SK-N-SH (cell line): Measurements from ENCODE around the gene PPIL4. TPM values are rescaled to one million over a fixed set of nuclear protein-coding genes. Genes with fewer than 3 reads are reported as not detected.

Experiments used
- CTCF ChIA-PET: fragments of 300-600, 350-600 bp; formaldehyde crosslinking; extraction: SDS; loops from one replicate; lab custom pipeline; 2021; lab: Yijun Ruan, JAX
- POLR2A ChIA-PET: fragments of 350-600 bp; sonication (Branson Sonifier 250); formaldehyde crosslinking; extraction: SDS; loops from one replicate; lab custom pipeline; 2020; ENCODE audit warnings: antibody characterized with exemption, inconsistent platforms; lab: Yijun Ruan, JAX
- DNase-seq: peaks from one replicate; pipeline ENCODE4 v3.0.0; 2012
- H2AFZ ChIP-seq: fragments of 200-600 bp; sonication (generic); 2 replicates; pipeline ENCODE4 v1.8.1; 2016; ENCODE audit warnings: antibody characterized with exemption, mild to moderate bottlenecking, low read depth
- H3F3A ChIP-seq: fragments of 200-600 bp; sonication (generic); replicated peaks from 2 replicates; pipeline ENCODE3; 2016; ENCODE audit warnings: antibody characterized with exemption, mild to moderate bottlenecking; ENCODE audit not compliant: insufficient read depth
- H3K27ac ChIP-seq, 2 experiments: fragments of 200-500 bp in 1 of 2; fragments of 200-600 bp in 1 of 2; sonication (Bioruptor generic) in 1 of 2; sonication (generic), shearing (Covaris generic) in 1 of 2; 2 replicates each; pipeline versions ENCODE4 v1.5.1 to v1.6.1; 2014 to 2016; ENCODE audit warnings: low read depth in 2 of 2, inconsistent platforms in 1 of 2, low read length in 1 of 2, mild to moderate bottlenecking in 1 of 2, mixed read lengths in 1 of 2
- H3K27me3 ChIP-seq: fragments of 200-600 bp; sonication (generic), shearing (Covaris generic); 2 replicates; pipeline ENCODE4 v1.6.1; 2016; ENCODE audit warnings: mixed run types; ENCODE audit not compliant: insufficient read depth
- H3K36me3 ChIP-seq, 2 experiments: fragments of 200-500 bp in 1 of 2; fragments of 200-600 bp in 1 of 2; sonication (Bioruptor generic) in 1 of 2; sonication (generic) in 1 of 2; replicated peaks in 1 of 2; 2 replicates each; pipeline versions ENCODE3 to v1.5.1; 2014 to 2016; ENCODE audit warnings: low read length in 1 of 2, mild to moderate bottlenecking in 1 of 2; ENCODE audit not compliant: insufficient read depth in 2 of 2, control insufficient read depth in 1 of 2
- H3K4me1 ChIP-seq, 2 experiments: fragments of 200-500 bp in 1 of 2; fragments of 200-600 bp in 1 of 2; sonication (Bioruptor generic) in 1 of 2; sonication (generic), shearing (Covaris generic) in 1 of 2; 2 replicates each; pipeline versions ENCODE4 v1.5.1 to v1.6.1; 2014 to 2016; ENCODE audit warnings: low read depth in 1 of 2, low read length in 1 of 2, mixed run types in 1 of 2; ENCODE audit not compliant: insufficient read depth in 2 of 2, control insufficient read depth in 1 of 2
- H3K4me2 ChIP-seq: fragments of 200-600 bp; sonication (generic), shearing (Covaris generic); 2 replicates; pipeline ENCODE4 v1.6.1; 2017; ENCODE audit warnings: mixed run types
- H3K4me3 ChIP-seq, 2 experiments: fragments of 200-500 bp in 1 of 2; fragments of 200-600 bp in 1 of 2; sonication (Bioruptor generic) in 1 of 2; sonication (generic), shearing (Covaris generic) in 1 of 2; 2 replicates each; pipeline versions ENCODE4 v1.5.1 to v1.8.1; 2014 to 2016; ENCODE audit warnings: low read depth in 2 of 2, inconsistent platforms in 1 of 2, low read length in 1 of 2, mild to moderate bottlenecking in 1 of 2, mixed read lengths in 1 of 2, moderate library complexity in 1 of 2
- H3K79me2 ChIP-seq: fragments of 200-600 bp; sonication (generic); 2 replicates; pipeline ENCODE4 v1.8.1; 2017; ENCODE audit warnings: mild to moderate bottlenecking; ENCODE audit not compliant: insufficient read depth
- H3K9ac ChIP-seq: fragments of 200-600 bp; sonication (generic); 2 replicates; pipeline ENCODE4 v1.6.1; 2017; ENCODE audit warnings: mixed run types
- H3K9me2 ChIP-seq: fragments of 200-600 bp; sonication (generic); 2 replicates; pipeline ENCODE4 v1.6.1; 2017; ENCODE audit warnings: mixed run types
- H3K9me3 ChIP-seq: fragments of 200-600 bp; sonication (generic); 2 replicates; pipeline ENCODE4 v1.6.1; 2017; ENCODE audit warnings: mixed run types, mild to moderate bottlenecking, moderate library complexity
- H4K20me1 ChIP-seq: fragments of 200-600 bp; sonication (generic); 2 replicates; pipeline ENCODE4 v1.6.1; 2017; ENCODE audit warnings: mild to moderate bottlenecking, mixed run types; ENCODE audit not compliant: insufficient read depth
- CHD2 ChIP-seq: fragments of 150-350 bp; IDR thresholded peaks from 2 replicates; pipeline ENCODE4 v1.6.1; 2018; ENCODE audit warnings: low read length; ENCODE audit not compliant: partially characterized antibody
- ELF1 ChIP-seq: IDR thresholded peaks from 2 replicates; pipeline ENCODE4 v1.4.0; 2012
- FOSL2 ChIP-seq: IDR thresholded peaks from 2 replicates; pipeline ENCODE4 v1.4.0; 2012; ENCODE audit warnings: low read depth, mild to moderate bottlenecking, moderate library complexity, borderline replicate concordance
- FOXJ3 ChIP-seq: sonication (generic); formaldehyde crosslinking; IDR thresholded peaks from 2 replicates; pipeline ENCODE4 v1.5.1; 2020; ENCODE audit warnings: mild to moderate bottlenecking, missing genetic modification reagents
- MEF2A ChIP-seq: IDR thresholded peaks from 2 replicates; pipeline ENCODE4 v1.4.0; 2012; ENCODE audit warnings: low read depth, borderline replicate concordance
- MXI1 ChIP-seq: IDR thresholded peaks from 2 replicates; pipeline ENCODE4 v1.6.1; 2012; ENCODE audit warnings: mild to moderate bottlenecking, low read depth, low read length, improper control_type of control experiment
- NRF1 ChIP-seq: IDR thresholded peaks from 2 replicates; pipeline ENCODE4 v1.6.1; 2012; ENCODE audit warnings: low read depth, mild to moderate bottlenecking, low read length
- PBX3 ChIP-seq: IDR thresholded peaks from 2 replicates; pipeline ENCODE4; 2012
- RCOR1 ChIP-seq: fragments of 150-350 bp; IDR thresholded peaks from 2 replicates; pipeline ENCODE4 v1.6.1; 2017; ENCODE audit warnings: antibody characterized with exemption, low read length
- SIN3A ChIP-seq: IDR thresholded peaks from 2 replicates; pipeline ENCODE4 v1.6.1; 2012; ENCODE audit warnings: low read depth, mild to moderate bottlenecking, low read length, moderate library complexity, borderline replicate concordance
- SMC3 ChIP-seq: IDR thresholded peaks from 2 replicates; pipeline ENCODE4 v1.6.1; 2012; ENCODE audit warnings: low read depth, low read length, improper control_type of control experiment
- TAF1 ChIP-seq: IDR thresholded peaks from 2 replicates; pipeline ENCODE4 v1.6.1; 2012; ENCODE audit warnings: low read depth, mild to moderate bottlenecking, low read length, moderate library complexity, borderline replicate concordance
- TCF12 ChIP-seq: IDR thresholded peaks from 2 replicates; pipeline ENCODE4 v1.4.0; 2012
- TEAD4 ChIP-seq: IDR thresholded peaks from 2 replicates; pipeline ENCODE4 v1.4.0; 2012; ENCODE audit warnings: mild to moderate bottlenecking, borderline replicate concordance; ENCODE audit not compliant: insufficient read depth
- WGBS: methylation state at CpG from one replicate; pipeline ENCODE4 v1.1.6; 2017; ENCODE audit warnings: low lambda C conversion rate; 5-methylcytosine and 5-hydroxymethylcytosine counted together
- polyA plus RNA-seq, 3 experiments: library from polyadenylated mRNA; depleted of rRNA; stranded (reverse); fragments of >200 nt; gene quantifications; 2 replicates each; pipeline ENCODE4 v1.2.3, GENCODE V29; 2012
- TF ChIP-seq, protein P1 (sequence below): IDR thresholded peaks from 2 replicates; pipeline ENCODE4 v1.4.0; 2012; ENCODE audit warnings: low read depth, borderline replicate concordance
- TF ChIP-seq, protein P2 (sequence below): IDR thresholded peaks from 2 replicates; pipeline ENCODE4 v1.4.0; 2012; ENCODE audit warnings: low read depth, borderline replicate concordance

The PPIL4 gene
- polyA plus RNA-seq, 1 of the 3 experiments (the other 2 are of a cell fraction): 3.3 TPM

GRCh38 chr6:149483849-149484655 lies 61.8 kb downstream of the PPIL4 start:
- H3K27me3 ChIP-seq: no peaks in the 10 kb centered on the region
- no peaks in the 10 kb centered on the region for H3F3A ChIP-seq
- DNase-seq: no peak
- TF ChIP-seq RCOR1 (no peak), MEF2A (no peak), MXI1 (no peak), SIN3A (no peak), TAF1 (no peak), FOXJ3 (CRISPR knock-in tag) (no peak), SMC3 (no peak), NRF1 (no peak), CHD2 (no peak), TCF12 (no peak), FOSL2 (no peak), TEAD4 (no peak), ELF1 (no peak), PBX3 (no peak)
- TF ChIP-seq, protein P1, sequence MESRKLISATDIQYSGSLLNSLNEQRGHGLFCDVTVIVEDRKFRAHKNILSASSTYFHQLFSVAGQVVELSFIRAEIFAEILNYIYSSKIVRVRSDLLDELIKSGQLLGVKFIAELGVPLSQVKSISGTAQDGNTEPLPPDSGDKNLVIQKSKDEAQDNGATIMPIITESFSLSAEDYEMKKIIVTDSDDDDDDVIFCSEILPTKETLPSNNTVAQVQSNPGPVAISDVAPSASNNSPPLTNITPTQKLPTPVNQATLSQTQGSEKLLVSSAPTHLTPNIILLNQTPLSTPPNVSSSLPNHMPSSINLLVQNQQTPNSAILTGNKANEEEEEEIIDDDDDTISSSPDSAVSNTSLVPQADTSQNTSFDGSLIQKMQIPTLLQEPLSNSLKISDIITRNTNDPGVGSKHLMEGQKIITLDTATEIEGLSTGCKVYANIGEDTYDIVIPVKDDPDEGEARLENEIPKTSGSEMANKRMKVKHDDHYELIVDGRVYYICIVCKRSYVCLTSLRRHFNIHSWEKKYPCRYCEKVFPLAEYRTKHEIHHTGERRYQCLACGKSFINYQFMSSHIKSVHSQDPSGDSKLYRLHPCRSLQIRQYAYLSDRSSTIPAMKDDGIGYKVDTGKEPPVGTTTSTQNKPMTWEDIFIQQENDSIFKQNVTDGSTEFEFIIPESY: no peak
- TF ChIP-seq, protein P2, sequence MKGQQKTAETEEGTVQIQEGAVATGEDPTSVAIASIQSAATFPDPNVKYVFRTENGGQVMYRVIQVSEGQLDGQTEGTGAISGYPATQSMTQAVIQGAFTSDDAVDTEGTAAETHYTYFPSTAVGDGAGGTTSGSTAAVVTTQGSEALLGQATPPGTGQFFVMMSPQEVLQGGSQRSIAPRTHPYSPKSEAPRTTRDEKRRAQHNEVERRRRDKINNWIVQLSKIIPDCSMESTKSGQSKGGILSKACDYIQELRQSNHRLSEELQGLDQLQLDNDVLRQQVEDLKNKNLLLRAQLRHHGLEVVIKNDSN: no peak
- TF ChIP-seq, all 33 proteins: peak for 0
- Histone ChIP-seq H3K4me2 (no peak overlapping the region), H3K36me3 (no peaks in the 10 kb centered on the region), H3K9me3 (no peaks in the 10 kb centered on the region), H3K9ac (no peak overlapping the region), H3K4me1 (peaks cover 0 to 6% of the 10 kb centered on the region in 2 experiments; a peak in 1 of 4 replicates), H3K79me2 (no peaks in the 10 kb centered on the region), H3K4me3 (no peak overlapping the region), H3K27ac (no peak overlapping the region), H4K20me1 (no peaks in the 10 kb centered on the region), H3K9me2 (no peaks in the 10 kb centered on the region), H2AFZ (no peak overlapping the region)
- ChIA-PET CTCF (interaction anchor here (0.9 kb wide), 1 partner anchor 455 kb away, joined by 4 read pairs; no protein-coding TSS in a partner anchor), POLR2A (no interaction called here)
- whole genome bisulfite sequencing: 91% methylated on average over 11 of the region's 11 CpGs
